Upper lobe of right lung (tissue), 1 donor: ENCODE measurements around the gene CPM. TPM values are rescaled to one million over a fixed set of nuclear protein-coding genes. Genes with fewer than 3 reads are reported as not detected.

Source experiments
- ATAC-seq: fragments of 200-7000 bp; cut with Tn5 transposase; one replicate; pipeline ENCODE4 v1.9.1; 2020; ENCODE audit warnings: mild to moderate bottlenecking, moderate library complexity
- DNase-seq: peaks from one replicate; pipeline ENCODE4 v3.0.0-alpha.2; 2020
- H3K27ac ChIP-seq: fragments of 200-600 bp; one replicate; pipeline ENCODE4 v1.8.0; 2022
- H3K27me3 ChIP-seq: fragments of 200-600 bp; one replicate; pipeline ENCODE4 v1.8.0; 2022; ENCODE audit warnings: mild to moderate bottlenecking
- H3K36me3 ChIP-seq: fragments of 200-600 bp; one replicate; pipeline ENCODE4 v1.8.0; 2022
- H3K4me1 ChIP-seq: fragments of 200-600 bp; one replicate; pipeline ENCODE4 v1.8.0; 2022
- H3K4me3 ChIP-seq: fragments of 200-600 bp; one replicate; pipeline ENCODE4 v1.8.0; 2022; ENCODE audit warnings: mild to moderate bottlenecking
- H3K9me3 ChIP-seq: fragments of 200-600 bp; one replicate; pipeline ENCODE4 v1.8.0; 2022
- CTCF ChIP-seq: fragments of 200-600 bp; IDR thresholded peaks from one replicate; pipeline ENCODE4 v1.8.0; 2022; ENCODE audit warnings: antibody characterized with exemption
- intact Hi-C: fragments of 100-400 bp; cut with DNase I; formaldehyde crosslinking; loops from one replicate; pipeline ENCODE4 v1.11.0; 2022
- total RNA-seq: library from RNA; stranded (reverse); fragmentation: NEBNext Ultra II Directional; extraction: Animal tissue kit (Norgen Biotek cat#: 25700); gene quantifications from one replicate; pipeline ENCODE4 v1.2.1, GENCODE V29; 2021
- donor health status: DM: no; HTN: yes; CAD: no; lungs with severe emphysema.

CPM gene
- total RNA-seq, 1 donor from 2014 or later: 165 TPM

GRCh38 chr12:68882251-68882964 lies 50.6 kb downstream of the CPM start:
- Histone ChIP-seq H3K27ac (no peak overlapping the region), H3K4me3 (no peak overlapping the region), H3K36me3 (peaks cover 38% of the 10 kb centered on the region), H3K4me1 (no peaks in the 10 kb centered on the region), H3K9me3 (no peaks in the 10 kb centered on the region), H3K27me3 (no peaks in the 10 kb centered on the region)
- no peak for TF ChIP-seq CTCF
- intact Hi-C loops: no loop called here
- no peak for ATAC-seq
- no peak for DNase-seq

- Histone ChIP-seq H3K27ac (no peak overlapping the region), H3K4me3 (no peak overlapping the region), H3K36me3 (peaks cover 38% of the 10 kb centered on the region), H3K9me3 (no peaks in the 10 kb centered on the region), H3K4me1 (no peaks in the 10 kb centered on the region), H3K27me3 (no peaks in the 10 kb centered on the region)
- TF ChIP-seq CTCF: no peak
- DNase-seq: no peak
- intact Hi-C loops: no loop called here
- ATAC-seq: no peak
These were observed 52.2 kb downstream of the CPM start for GRCh38 chr12:68880660-68881325.

- H3K9me3 ChIP-seq: no peaks in the 10 kb centered on the region
- no peak for TF ChIP-seq CTCF
- H3K4me3 ChIP-seq: no peak overlapping the region
- no peaks in the 10 kb centered on the region for H3K27me3 ChIP-seq
- intact Hi-C loops: no loop called here
- ATAC-seq (no peak), DNase-seq (no peak)
- peaks cover 37% of the 10 kb centered on the region for H3K36me3 ChIP-seq
- no peak overlapping the region for H3K27ac ChIP-seq
- no peaks in the 10 kb centered on the region for H3K4me1 ChIP-seq
These were observed 54.1 kb downstream of the CPM start for GRCh38 chr12:68878846-68879245.

GRCh38 chr12:68878283-68878682 lies 54.7 kb downstream of the CPM start:
- DNase-seq: no peak
- Histone ChIP-seq H3K4me1 (no peaks in the 10 kb centered on the region), H3K4me3 (no peak overlapping the region), H3K27me3 (no peaks in the 10 kb centered on the region), H3K9me3 (no peaks in the 10 kb centered on the region), H3K27ac (no peak overlapping the region), H3K36me3 (peaks cover 31% of the 10 kb centered on the region)
- ATAC-seq: no peak
- intact Hi-C loops: no loop called here
- no peak for TF ChIP-seq CTCF

GRCh38 chr12:68877583-68877982 lies 55.4 kb downstream of the CPM start:
- intact Hi-C loops: no loop called here
- DNase-seq (no peak), ATAC-seq (no peak)
- peaks cover 24% of the 10 kb centered on the region for H3K36me3 ChIP-seq
- no peaks in the 10 kb centered on the region for H3K27me3 ChIP-seq
- no peaks in the 10 kb centered on the region for H3K9me3 ChIP-seq
- no peak overlapping the region for H3K27ac ChIP-seq
- H3K4me3 ChIP-seq: no peak overlapping the region
- no peaks in the 10 kb centered on the region for H3K4me1 ChIP-seq
- TF ChIP-seq CTCF: no peak
